Neural cell (in vitro differentiated cells): ENCODE measurements around the gene WWTR1.
A peak's percentile ranks its signal among the peaks of the same experiment; 100 is the strongest.

Experiments used
- CTCF ChIP-seq: fragments of 450-650 bp; IDR thresholded peaks from 2 replicates; pipeline ENCODE4 v1.5.1; 2014; ENCODE audit warnings: antibody characterized with exemption, mild to moderate bottlenecking, moderate library complexity; ENCODE audit not compliant: poor library complexity, severe bottlenecking
- EP300 ChIP-seq: fragments of 450-650 bp; conservative IDR thresholded peaks from 2 replicates; pipeline ENCODE4 v1.6.1; 2014; ENCODE audit warnings: antibody characterized with exemption, mild to moderate bottlenecking, moderate library complexity; ENCODE audit not compliant: poor library complexity, severe bottlenecking
- EZH2 ChIP-seq: fragments of 200-600, 300-800 bp; shearing (Covaris generic), sonication (generic); IDR thresholded peaks from 2 replicates; pipeline ENCODE4 v1.6.1; 2014; ENCODE audit warnings: antibody characterized with exemption, low read length, borderline replicate concordance, mild to moderate bottlenecking; ENCODE audit not compliant: insufficient read depth, poor library complexity, severe bottlenecking
- MXI1 ChIP-seq: fragments of 450-650 bp; conservative IDR thresholded peaks from 2 replicates; pipeline ENCODE4 v1.6.1; 2014; ENCODE audit warnings: antibody characterized with exemption, mild to moderate bottlenecking; ENCODE audit not compliant: poor library complexity, severe bottlenecking
- POLR2AphosphoS5 ChIP-seq: IDR thresholded peaks from 2 replicates; pipeline ENCODE4 v1.6.1; 2012
- RAD21 ChIP-seq: fragments of 450-650 bp; conservative IDR thresholded peaks from 2 replicates; pipeline ENCODE4 v1.6.1; 2014; ENCODE audit warnings: antibody characterized with exemption, mild to moderate bottlenecking, moderate library complexity
- REST ChIP-seq: IDR thresholded peaks from 2 replicates; pipeline ENCODE4 v1.6.1; 2012; ENCODE audit warnings: borderline replicate concordance
- SMC3 ChIP-seq: fragments of 450-650 bp; conservative IDR thresholded peaks from 2 replicates; pipeline ENCODE4 v1.6.1; 2014; ENCODE audit warnings: antibody characterized with exemption, mild to moderate bottlenecking, moderate library complexity; ENCODE audit not compliant: poor library complexity

GRCh38 chr3:149512073-149512782 lies 145.6 kb downstream of the WWTR1 start:
- no peak for TF ChIP-seq EZH2
- TF ChIP-seq CTCF = peak; percentile 86
- peak; percentile 87 for TF ChIP-seq RAD21
- TF ChIP-seq POLR2AphosphoS5 = no peak
- no peak for TF ChIP-seq REST
- TF ChIP-seq SMC3 = peak; percentile 79
- TF ChIP-seq MXI1 = no peak
- no peak for TF ChIP-seq EP300
